Type B pancreatic cell (in vitro differentiated cells): ENCODE results near the gene TRIM52. TPM values are rescaled to one million over a fixed set of nuclear protein-coding genes. Genes with fewer than 3 reads are reported as not detected.

Experiments
- DNase-seq: peaks from one replicate; pipeline ENCODE4 v3.0.0; 2021; ENCODE audit warnings: mixed read lengths; ENCODE audit not compliant: unreplicated experiment; ENCODE audit errors: extremely low spot score
- H3K27ac Mint-ChIP-seq: 2 replicates; pipeline ENCODE4 v1.8.0; 2021; ENCODE audit warnings: mild to moderate bottlenecking, mixed read lengths
- H3K27me3 Mint-ChIP-seq: 2 replicates; pipeline ENCODE4 v1.8.0; 2021; ENCODE audit warnings: mixed read lengths
- H3K36me3 Mint-ChIP-seq: 2 replicates; pipeline ENCODE4 v1.8.0; 2021; ENCODE audit warnings: mixed read lengths
- H3K4me1 Mint-ChIP-seq: one replicate; pipeline ENCODE4 v1.8.0; 2021; ENCODE audit warnings: mixed read lengths; ENCODE audit not compliant: unreplicated experiment
- H3K4me3 Mint-ChIP-seq: 2 replicates; pipeline ENCODE4 v1.8.0; 2021; ENCODE audit warnings: mild to moderate bottlenecking, mixed read lengths
- H3K9me3 Mint-ChIP-seq: 2 replicates; pipeline ENCODE4 v1.8.0; 2021; ENCODE audit warnings: mixed read lengths
- CTCF ChIP-seq: fragments of 200-600 bp; sonication (generic); conservative IDR thresholded peaks from 2 replicates; pipeline ENCODE4 v1.5.0; 2021; ENCODE audit warnings: antibody characterized with exemption, mild to moderate bottlenecking
- total RNA-seq: library from RNA; stranded (reverse); gene quantifications from 2 replicates; pipeline ENCODE4 v1.2.1, GENCODE V29; 2021; ENCODE audit warnings: low replicate concordance

Gene TRIM52
- total RNA-seq, 1 donor from 2014 or later = 14.1 TPM

- Mint-ChIP-seq H3K4me1 (peaks cover 4% of the 10 kb centered on the region), H3K27me3 (no peaks in the 10 kb centered on the region), H3K27ac (peak overlapping the region; percentile 68), H3K9me3 (no peaks in the 10 kb centered on the region), H3K4me3 (peak overlapping the region; percentile 5), H3K36me3 (peaks cover 32% of the 10 kb centered on the region)
- no peak for DNase-seq
- no peak for TF ChIP-seq CTCF
Observed at GRCh38 chr5:181235323-181235688, 25.6 kb downstream of the TRIM52 start.

GRCh38 chr5:181234455-181235306 is 26.3 kb downstream of the TRIM52 start:
- Mint-ChIP-seq H3K27me3 (no peaks in the 10 kb centered on the region), H3K9me3 (no peaks in the 10 kb centered on the region), H3K4me3 (peak overlapping the region; percentile 5), H3K36me3 (peaks cover 32% of the 10 kb centered on the region), H3K4me1 (peaks cover 4% of the 10 kb centered on the region), H3K27ac (peak overlapping the region; percentile 68)
- no peak for DNase-seq
- no peak for TF ChIP-seq CTCF

- no peak for DNase-seq
- Mint-ChIP-seq H3K27ac (no peak overlapping the region), H3K4me1 (peaks cover 4% of the 10 kb centered on the region), H3K4me3 (no peak overlapping the region), H3K9me3 (no peaks in the 10 kb centered on the region), H3K36me3 (peaks cover 30% of the 10 kb centered on the region), H3K27me3 (no peaks in the 10 kb centered on the region)
- no peak for TF ChIP-seq CTCF
Observed at GRCh38 chr5:181233801-181234454, 27.0 kb downstream of the TRIM52 start.

GRCh38 chr5:181233088-181233800 is 27.7 kb downstream of the TRIM52 start:
- H3K9me3 Mint-ChIP-seq = no peaks in the 10 kb centered on the region
- peaks cover 24% of the 10 kb centered on the region for H3K36me3 Mint-ChIP-seq
- peaks cover 4% of the 10 kb centered on the region for H3K4me1 Mint-ChIP-seq
- no peaks in the 10 kb centered on the region for H3K27me3 Mint-ChIP-seq
- H3K27ac Mint-ChIP-seq = peak overlapping the region; percentile 40
- no peak for DNase-seq
- H3K4me3 Mint-ChIP-seq = no peak overlapping the region
- no peak for TF ChIP-seq CTCF

- no peak overlapping the region for H3K4me3 Mint-ChIP-seq
- no peak for DNase-seq
- no peaks in the 10 kb centered on the region for H3K27me3 Mint-ChIP-seq
- no peak for TF ChIP-seq CTCF
- peak overlapping the region; percentile 40 for H3K27ac Mint-ChIP-seq
- no peaks in the 10 kb centered on the region for H3K9me3 Mint-ChIP-seq
- H3K4me1 Mint-ChIP-seq = peaks cover 4% of the 10 kb centered on the region
- peaks cover 20% of the 10 kb centered on the region for H3K36me3 Mint-ChIP-seq
Observed at GRCh38 chr5:181232593-181232992, 28.4 kb downstream of the TRIM52 start.
